Activated CD4-positive, alpha-beta T cell treated with anti-CD3 and anti-CD28 coated beads, Interleukin-2, amount 50 U/mL, for 24 hours (primary cell): ENCODE measurements around the gene TMEM131.
A peak's percentile ranks its signal among the peaks of the same experiment; 100 is the strongest.
"Not testable (repeated sequence)": the region's sequence is repeated elsewhere in the genome, so short reads cannot be mapped to it uniquely, and the experiment has no call there.

Experiments
- DNase-seq, 2 donors: peaks; one replicate each; pipeline ENCODE4 v3.0.0-alpha.2; 2020; ENCODE audit warnings: low read depth in 1 of 2, low spot score in 1 of 2

Gene TMEM131

GRCh38 chr2:97713296-97714083, 282.3 kb downstream of the TMEM131 start, which contains the start of gene ZAP70:
ZAP70 (plus strand) TSS chr2:97713576; CDS start chr2:97724037, 10,461 bp downstream.
- peak; percentile 41 to 49 for DNase-seq

- peak in 1 of 2 donors; percentile 54 for DNase-seq
Measured at GRCh38 chr2:97712693-97713295, 283.0 kb downstream of the TMEM131 start.

- not testable (repeated sequence) for DNase-seq
Measured at GRCh38 chr2:97712175-97712574, 283.6 kb downstream of the TMEM131 start.

- no peak for DNase-seq
Measured at GRCh38 chr2:97711394-97711711, 284.4 kb downstream of the TMEM131 start.

- no peak for DNase-seq
Measured at GRCh38 chr2:97708608-97709007, 287.1 kb downstream of the TMEM131 start.

- no peak for DNase-seq
Measured at GRCh38 chr2:97708048-97708380, 287.7 kb downstream of the TMEM131 start.

- DNase-seq = no peak
Measured at GRCh38 chr2:97707362-97708047, 288.2 kb downstream of the TMEM131 start.

GRCh38 chr2:97706708-97707345, 288.9 kb downstream of the TMEM131 start:
- DNase-seq = no peak
